Activated CD8-positive, alpha-beta T cell treated with anti-CD3 and anti-CD28 coated beads, Interleukin-2, amount 10 ng/mL, durations not matched to agents 7 days and 5 days (primary cell): Measurements from ENCODE around the gene ASMTL. TPM values are rescaled to one million over a fixed set of nuclear protein-coding genes. Genes with fewer than 3 reads are reported as not detected.
A peak's percentile ranks its signal among the peaks of the same experiment; 100 is the strongest.
"Not testable (repeated sequence)": the region's sequence is repeated elsewhere in the genome, so short reads cannot be mapped to it uniquely, and the experiment has no call there.

Experiments
- ATAC-seq: fragments of 150-1000 bp; cut with Tn5 transposase; one replicate; pipeline ENCODE4 v1.10.0; 2021; ENCODE audit warnings: moderate library complexity
- CTCF ChIA-PET: fragments of 350-600 bp; sonication (Branson Sonifier 250); formaldehyde crosslinking; loops from one replicate; lab custom pipeline; 2021; ENCODE audit warnings: antibody characterized with exemption; lab: Charles Lee
- POLR2A ChIA-PET: fragments of 350-600 bp; sonication (Branson Sonifier 250); formaldehyde crosslinking; loops from one replicate; lab custom pipeline; 2021; ENCODE audit warnings: antibody characterized with exemption; lab: Charles Lee
- DNase-seq: peaks from one replicate; pipeline ENCODE4 v3.0.0-alpha.2; 2020
- H3K27ac Mint-ChIP-seq: one replicate; pipeline ENCODE4 v1.8.0; 2021; ENCODE audit warnings: mild to moderate bottlenecking, mixed read lengths
- H3K27me3 Mint-ChIP-seq: one replicate; pipeline ENCODE4 v1.8.0; 2021; ENCODE audit warnings: low read depth, mixed read lengths
- H3K36me3 Mint-ChIP-seq: one replicate; pipeline ENCODE4 v1.8.0; 2021; ENCODE audit warnings: low read depth, mixed read lengths
- H3K4me1 Mint-ChIP-seq: one replicate; pipeline ENCODE4 v1.8.0; 2021; ENCODE audit warnings: low read depth, mixed read lengths
- H3K4me3 Mint-ChIP-seq: one replicate; pipeline ENCODE4 v1.8.0; 2021; ENCODE audit warnings: mild to moderate bottlenecking, mixed read lengths
- H3K9me3 Mint-ChIP-seq: one replicate; pipeline ENCODE4 v1.8.0; 2022; ENCODE audit warnings: mixed read lengths; ENCODE audit not compliant: insufficient read depth
- total RNA-seq, 2 experiments: library from RNA; stranded (reverse); gene quantifications; one replicate each; pipeline ENCODE4 v1.2.3, GENCODE V29; 2021

Gene ASMTL
- total RNA-seq, 2 experiments from 2014 or later, result 45.3 to 45.9 TPM

DNA sequence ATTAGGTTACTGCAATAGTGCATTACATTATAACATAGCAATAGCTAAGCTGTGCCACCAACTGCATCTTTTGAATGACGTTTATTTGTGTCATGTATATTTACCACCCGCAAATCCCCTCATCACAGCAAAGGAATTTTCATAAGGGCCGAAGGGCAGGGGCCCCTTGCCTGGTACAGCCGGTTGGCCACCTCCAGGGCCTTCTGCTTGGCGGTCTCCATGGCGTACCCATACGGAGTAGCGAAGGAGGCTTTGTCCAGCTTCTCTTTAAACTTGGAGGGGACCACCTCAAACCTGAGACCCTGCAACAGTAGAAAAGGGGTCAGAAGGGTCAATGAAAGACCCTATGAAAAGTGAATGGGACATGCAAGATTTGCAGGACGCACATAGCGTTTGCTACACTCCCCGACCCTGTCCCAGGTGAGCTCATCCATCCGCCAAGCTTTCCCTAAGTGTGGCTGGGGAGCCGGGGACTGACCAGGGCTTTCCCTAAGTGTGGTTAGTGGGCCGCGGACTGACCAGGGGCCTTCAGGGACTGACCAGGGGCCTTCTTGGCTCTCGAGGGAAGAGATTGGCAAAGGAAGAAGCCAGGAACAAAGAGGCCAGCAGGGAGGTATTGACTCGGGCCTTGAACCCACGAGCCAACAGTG is 10.6 kb downstream of the ASMTL start:
- no peak for ATAC-seq
- H3K4me1 Mint-ChIP-seq, result peaks cover 5% of the 10 kb centered on the region
- CTCF ChIA-PET, result no interaction called here
- H3K27me3 Mint-ChIP-seq, result no peaks in the 10 kb centered on the region
- POLR2A ChIA-PET, result no interaction called here
- DNase-seq, result peak; percentile 12
- peaks cover 26% of the 10 kb centered on the region for H3K9me3 Mint-ChIP-seq
- H3K27ac Mint-ChIP-seq, result no peak overlapping the region
- no peak overlapping the region for H3K4me3 Mint-ChIP-seq
- H3K36me3 Mint-ChIP-seq, result peaks cover 71% of the 10 kb centered on the region

DNA sequence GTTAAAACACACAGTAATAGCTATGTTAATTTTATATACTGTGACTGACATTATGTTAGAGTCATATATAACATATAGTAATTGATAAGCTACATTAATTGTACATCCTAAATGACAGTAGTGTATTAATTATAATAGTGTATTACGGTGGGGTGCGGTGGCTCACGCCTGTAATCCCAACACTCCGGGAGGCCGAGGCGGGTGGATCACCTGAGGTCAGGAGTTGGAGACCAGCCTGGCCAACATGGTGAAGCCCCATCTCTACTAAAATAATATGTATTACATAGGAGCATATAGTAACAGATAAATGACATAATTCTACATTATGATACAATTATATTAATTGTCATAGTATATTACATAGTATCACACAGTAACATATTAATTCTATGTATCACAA is 12.2 kb downstream of the ASMTL start:
- Mint-ChIP-seq H3K4me1 (no peaks in the 10 kb centered on the region), H3K27me3 (no peaks in the 10 kb centered on the region), H3K36me3 (peaks cover 72% of the 10 kb centered on the region), H3K9me3 (peaks cover 20% of the 10 kb centered on the region), H3K27ac (no peak overlapping the region), H3K4me3 (no peak overlapping the region)
- ATAC-seq (no peak), DNase-seq (no peak)
- POLR2A ChIA-PET, result no interaction called here
- CTCF ChIA-PET, result no interaction called here

DNA sequence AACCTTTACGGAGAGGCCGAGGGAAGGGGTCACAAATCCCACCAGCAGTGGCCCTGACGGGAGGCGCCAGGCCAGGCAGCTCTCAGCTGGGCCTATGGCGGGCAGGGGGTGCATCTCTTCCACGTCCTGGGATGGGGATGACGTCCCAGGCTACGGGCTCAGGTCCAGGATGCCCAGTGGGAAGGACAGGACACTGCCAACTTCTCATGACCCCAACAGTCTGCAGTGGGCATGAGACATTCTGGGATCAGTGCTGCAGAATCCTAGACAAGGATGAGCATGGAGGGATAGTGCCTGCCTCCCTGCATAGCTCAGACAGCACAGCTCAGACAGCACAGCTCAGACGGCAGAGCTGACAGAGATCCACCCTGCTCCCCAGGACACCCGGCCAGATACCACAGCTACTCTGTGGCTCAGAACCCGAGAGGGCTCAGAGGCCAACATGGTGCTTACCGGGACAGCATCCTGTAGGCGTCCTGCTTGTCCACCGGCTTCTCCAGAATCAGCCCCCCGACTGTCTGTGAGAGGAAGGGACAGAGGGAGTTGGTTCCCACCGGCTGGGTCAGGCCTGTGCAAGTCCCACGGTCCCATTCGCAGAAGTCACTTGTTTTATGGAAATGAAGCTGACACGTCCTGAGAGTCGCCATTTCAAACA is 17.3 kb downstream of the ASMTL start:
- POLR2A ChIA-PET, result no interaction called here
- no peaks in the 10 kb centered on the region for H3K9me3 Mint-ChIP-seq
- H3K27me3 Mint-ChIP-seq, result no peaks in the 10 kb centered on the region
- H3K36me3 Mint-ChIP-seq, result peaks cover 54% of the 10 kb centered on the region
- no peak overlapping the region for H3K4me3 Mint-ChIP-seq
- DNase-seq, result peak; percentile 19
- no peak overlapping the region for H3K27ac Mint-ChIP-seq
- CTCF ChIA-PET, result no interaction called here
- ATAC-seq, result no peak
- no peaks in the 10 kb centered on the region for H3K4me1 Mint-ChIP-seq

DNA sequence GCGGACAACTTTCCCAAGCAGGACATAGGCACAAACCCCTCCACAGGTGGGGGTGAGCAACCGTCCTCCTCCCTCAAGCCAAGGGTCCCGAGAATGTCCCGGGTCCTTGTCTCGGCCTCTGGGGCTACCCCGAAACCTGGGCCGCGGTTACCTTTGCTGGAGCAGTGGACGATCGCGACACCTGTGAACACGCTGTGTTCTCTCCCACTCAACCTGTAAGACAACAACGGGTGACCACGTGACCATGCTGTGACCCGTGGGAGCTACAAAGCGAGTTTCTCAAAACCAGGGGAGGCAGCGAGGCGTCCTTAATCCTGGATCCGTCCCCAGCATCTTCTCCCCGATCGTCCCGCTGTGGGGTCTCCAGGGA is 17.9 kb downstream of the ASMTL start:
- Mint-ChIP-seq H3K27me3 (no peaks in the 10 kb centered on the region), H3K9me3 (no peaks in the 10 kb centered on the region), H3K4me3 (no peak overlapping the region), H3K36me3 (peaks cover 56% of the 10 kb centered on the region), H3K27ac (no peak overlapping the region), H3K4me1 (no peaks in the 10 kb centered on the region)
- ChIA-PET CTCF (no interaction called here), POLR2A (no interaction called here)
- ATAC-seq (no peak), DNase-seq (no peak)

DNA sequence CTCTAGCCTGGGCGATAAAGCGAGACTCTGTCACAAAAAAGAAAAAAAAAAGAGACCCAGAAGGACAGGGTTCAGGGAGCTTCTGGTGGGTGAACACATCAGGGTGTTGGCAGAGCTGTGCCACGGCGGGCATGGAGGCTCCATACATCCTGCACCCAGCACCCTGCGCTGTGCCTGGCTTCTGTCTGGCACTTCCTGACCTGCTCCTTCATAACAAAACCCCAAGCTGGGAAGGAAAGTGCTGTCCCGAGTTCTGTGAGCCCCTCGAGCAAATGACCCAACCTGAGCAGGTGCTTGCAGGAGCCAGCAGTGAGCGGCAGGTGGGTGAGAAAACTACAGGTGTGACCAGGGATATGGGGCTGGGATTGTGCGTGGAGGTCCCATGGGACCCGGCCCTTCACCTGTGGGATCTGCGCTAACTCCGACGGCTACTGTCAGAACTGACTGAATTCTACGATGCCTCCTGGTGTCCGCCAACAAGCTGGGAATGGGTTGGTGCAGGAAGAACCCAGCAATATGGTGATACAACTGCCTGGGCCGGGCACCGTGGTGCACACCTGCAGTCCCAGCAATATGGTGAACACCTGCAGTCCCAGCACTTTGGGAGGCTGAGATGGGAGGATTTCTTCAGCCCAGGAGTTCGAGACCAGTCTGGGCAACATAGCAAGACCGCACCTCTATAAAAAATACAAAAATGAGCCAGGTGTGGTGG is 18.9 kb downstream of the ASMTL start:
- POLR2A ChIA-PET, result no interaction called here
- Mint-ChIP-seq H3K27me3 (no peaks in the 10 kb centered on the region), H3K4me3 (no peak overlapping the region), H3K9me3 (no peaks in the 10 kb centered on the region), H3K27ac (no peak overlapping the region), H3K36me3 (peaks cover 46% of the 10 kb centered on the region), H3K4me1 (no peaks in the 10 kb centered on the region)
- ATAC-seq (no peak), DNase-seq (no peak)
- CTCF ChIA-PET, result no interaction called here

DNA sequence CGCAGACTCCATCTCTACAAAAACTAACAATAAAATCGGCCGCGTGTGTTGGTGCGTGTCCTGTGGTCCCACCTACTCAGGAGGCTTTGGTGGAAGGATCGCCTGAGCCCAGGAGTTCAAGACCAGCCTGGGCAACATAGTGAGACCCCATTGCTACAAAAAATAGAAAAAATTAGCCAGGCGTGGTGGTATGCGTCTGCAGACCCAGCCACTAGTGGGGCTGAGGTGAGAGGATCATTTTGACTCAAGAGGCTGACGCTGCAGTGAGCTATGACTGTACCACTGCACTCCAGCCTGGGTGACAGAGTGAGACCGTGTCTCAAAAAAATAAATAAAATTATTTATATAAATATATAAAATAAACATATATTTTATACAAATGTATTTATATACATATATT is 22.3 kb downstream of the ASMTL start:
- Mint-ChIP-seq H3K27me3 (no peaks in the 10 kb centered on the region), H3K9me3 (no peaks in the 10 kb centered on the region), H3K4me3 (no peak overlapping the region), H3K27ac (no peak overlapping the region), H3K36me3 (peaks cover 39% of the 10 kb centered on the region), H3K4me1 (no peaks in the 10 kb centered on the region)
- ATAC-seq (peak; percentile 24), DNase-seq (no peak)
- POLR2A ChIA-PET, result no interaction called here
- CTCF ChIA-PET, result no interaction called here

DNA sequence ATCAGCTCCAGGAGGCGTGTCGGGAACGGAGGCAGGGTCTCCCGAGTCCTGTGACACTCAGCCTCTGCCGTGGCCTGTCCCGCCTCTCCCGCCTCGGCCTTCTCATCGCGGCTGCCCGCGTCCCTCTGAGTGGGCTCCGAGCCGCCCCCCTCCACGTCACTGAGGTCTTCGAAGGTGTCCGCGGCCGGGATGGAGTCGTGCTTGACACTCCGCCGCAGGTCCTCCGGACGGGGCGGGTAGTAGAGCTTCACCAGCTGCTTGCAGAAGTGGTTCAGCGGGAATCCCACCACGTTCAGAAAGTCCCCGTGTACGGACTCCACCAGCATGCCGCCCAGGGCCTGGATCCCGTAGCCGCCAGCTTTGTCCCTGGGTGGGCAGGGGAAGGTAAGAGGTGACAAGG is 25.0 kb downstream of the ASMTL start:
- Mint-ChIP-seq H3K9me3 (no peaks in the 10 kb centered on the region), H3K27ac (no peak overlapping the region), H3K4me1 (no peaks in the 10 kb centered on the region), H3K27me3 (no peaks in the 10 kb centered on the region), H3K4me3 (no peak overlapping the region), H3K36me3 (peaks cover 57% of the 10 kb centered on the region)
- ATAC-seq (no peak), DNase-seq (no peak)
- ChIA-PET POLR2A (no interaction called here), CTCF (no interaction called here)

DNA sequence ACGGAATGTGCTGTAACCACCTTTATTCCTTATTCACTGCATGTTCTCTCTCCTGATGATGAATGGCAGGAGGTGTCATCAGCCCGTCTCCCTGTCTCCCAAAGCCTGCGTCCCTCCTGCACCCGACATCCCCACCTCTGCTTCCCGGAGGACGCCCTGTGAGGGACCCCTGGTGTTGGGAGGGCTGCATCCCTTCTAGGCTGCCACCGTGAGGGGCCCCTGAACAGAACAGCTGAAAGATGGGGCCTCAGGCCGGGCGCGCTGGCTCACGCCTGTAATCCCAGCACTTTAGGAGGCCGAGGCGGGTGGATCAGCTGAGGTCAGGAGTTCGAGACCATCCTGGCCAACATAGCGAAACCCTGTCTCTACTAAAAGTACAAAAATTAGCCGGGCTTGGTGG is 26.4 kb downstream of the ASMTL start:
- POLR2A ChIA-PET, DNase-seq: not testable (repeated sequence)

DNA sequence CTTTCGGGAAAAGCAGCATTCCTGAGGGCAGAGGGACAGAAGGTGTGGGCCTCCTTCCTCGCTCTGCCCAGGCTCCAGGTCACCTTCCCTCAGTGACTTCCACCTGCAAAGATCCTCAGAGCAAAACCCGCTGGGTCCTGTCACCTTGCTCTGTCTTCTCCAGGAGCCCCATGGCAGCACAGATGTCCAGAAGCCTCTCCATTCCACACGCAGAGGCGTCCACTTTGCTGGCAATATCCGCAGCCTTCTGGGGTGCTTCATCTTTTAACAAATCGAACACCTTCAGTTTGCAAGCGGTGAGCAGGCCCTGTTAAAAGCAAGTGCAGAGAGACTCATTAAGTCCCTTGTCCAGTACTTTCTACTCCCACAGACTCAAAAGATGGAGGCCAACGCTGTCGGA is 27.3 kb downstream of the ASMTL start:
- Mint-ChIP-seq H3K4me1 (no peaks in the 10 kb centered on the region), H3K27ac (no peak overlapping the region), H3K9me3 (peaks cover 6% of the 10 kb centered on the region), H3K27me3 (no peaks in the 10 kb centered on the region), H3K4me3 (no peak overlapping the region), H3K36me3 (peaks cover 70% of the 10 kb centered on the region)
- CTCF ChIA-PET, result no interaction called here
- ATAC-seq, result no peak
- POLR2A ChIA-PET, result no interaction called here
- no peak for DNase-seq

More for the DNA sequence above, 26.4 kb downstream of the ASMTL start:
- H3K36me3 Mint-ChIP-seq, result peaks cover 64% of the 10 kb centered on the region
- H3K9me3 Mint-ChIP-seq, ATAC-seq, H3K4me1 Mint-ChIP-seq, H3K27ac Mint-ChIP-seq, H3K4me3 Mint-ChIP-seq, H3K27me3 Mint-ChIP-seq, CTCF ChIA-PET: not testable (repeated sequence)

DNA sequence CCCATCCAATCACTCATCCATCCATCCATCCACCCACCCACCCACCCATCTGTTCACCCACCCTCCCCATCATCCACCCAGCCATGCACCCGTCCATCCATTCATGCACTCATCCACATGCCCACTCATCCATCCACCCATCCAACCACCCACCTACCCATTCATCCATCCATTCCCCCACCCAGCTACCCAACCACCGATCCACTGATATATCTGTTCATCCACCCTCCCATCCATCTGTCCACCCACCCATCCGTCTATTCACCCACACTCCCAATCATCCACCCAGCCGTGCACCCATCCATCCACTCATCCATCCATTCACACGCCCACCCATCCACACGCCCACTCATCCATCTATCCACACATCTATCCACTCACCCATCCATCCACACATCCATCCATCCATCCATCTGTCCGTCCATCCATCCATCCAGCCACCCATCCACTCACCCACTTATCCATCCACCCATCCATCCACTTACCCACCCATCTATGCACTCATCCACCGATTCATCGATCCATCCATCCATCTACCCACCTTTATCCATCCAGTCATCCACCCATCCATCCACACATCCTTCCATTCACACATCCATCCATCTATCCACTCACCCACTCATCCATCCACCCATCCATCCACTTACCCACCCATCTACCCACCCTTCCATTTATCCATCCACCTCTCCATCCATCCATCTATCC is 28.4 kb downstream of the ASMTL start:
- Mint-ChIP-seq H3K36me3 (peaks cover 74% of the 10 kb centered on the region), H3K4me1 (no peaks in the 10 kb centered on the region), H3K27me3 (no peaks in the 10 kb centered on the region), H3K4me3 (no peak overlapping the region), H3K27ac (no peak overlapping the region), H3K9me3 (peaks cover 6% of the 10 kb centered on the region)
- no peak for DNase-seq
- CTCF ChIA-PET, result no interaction called here
- ATAC-seq, result no peak
- POLR2A ChIA-PET, result no interaction called here

DNA sequence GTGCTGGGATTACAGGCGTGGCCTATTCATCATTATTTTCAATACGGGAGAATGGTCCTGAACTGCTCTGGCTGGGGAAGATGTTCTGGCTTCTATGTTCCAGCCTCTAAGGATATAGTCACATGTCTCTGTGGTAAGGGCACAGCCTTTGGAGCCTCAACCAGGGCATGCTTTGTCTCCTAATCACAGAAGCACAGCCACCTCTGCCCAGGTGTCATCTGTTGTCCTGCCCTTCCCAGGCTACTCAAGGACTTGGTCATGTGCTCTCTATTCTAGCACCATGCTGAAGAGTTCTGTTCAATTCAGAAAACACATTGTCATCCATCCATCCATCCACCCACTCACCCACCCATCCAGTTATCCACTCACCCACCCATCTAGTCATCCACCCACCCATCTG is 29.5 kb downstream of the ASMTL start:
- ChIA-PET POLR2A (no interaction called here), CTCF (no interaction called here)
- H3K9me3 Mint-ChIP-seq, result peaks cover 6% of the 10 kb centered on the region
- H3K4me3 Mint-ChIP-seq, result no peak overlapping the region
- DNase-seq (no peak), ATAC-seq (no peak)
- H3K4me1 Mint-ChIP-seq, result no peaks in the 10 kb centered on the region
- no peak overlapping the region for H3K27ac Mint-ChIP-seq
- peaks cover 76% of the 10 kb centered on the region for H3K36me3 Mint-ChIP-seq
- no peaks in the 10 kb centered on the region for H3K27me3 Mint-ChIP-seq

DNA sequence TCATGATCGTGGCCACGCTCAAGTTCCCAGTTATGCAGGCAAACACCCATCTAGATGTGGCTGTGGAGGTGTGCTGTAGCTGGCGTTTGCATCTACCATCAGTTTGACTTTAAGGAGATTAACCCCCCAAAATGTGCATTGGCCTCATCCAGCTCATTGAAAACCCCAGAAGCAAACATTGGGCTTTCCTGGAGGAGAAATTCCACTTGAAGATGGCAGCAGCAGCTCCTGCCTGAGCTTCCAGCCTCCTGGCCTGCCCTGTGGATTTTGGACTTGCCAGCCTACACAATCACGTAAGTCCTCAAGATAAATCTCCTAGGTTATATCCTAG is 30.6 kb downstream of the ASMTL start:
- no peak for ATAC-seq

More for the DNA sequence above, 30.6 kb downstream of the ASMTL start:
- H3K36me3 Mint-ChIP-seq, result peaks cover 71% of the 10 kb centered on the region
- H3K27ac Mint-ChIP-seq, result no peak overlapping the region
- POLR2A ChIA-PET, result no interaction called here
- H3K4me3 Mint-ChIP-seq, result no peak overlapping the region
- no peak for DNase-seq
- no peaks in the 10 kb centered on the region for H3K27me3 Mint-ChIP-seq
- CTCF ChIA-PET, result no interaction called here
- no peaks in the 10 kb centered on the region for H3K4me1 Mint-ChIP-seq
- H3K9me3 Mint-ChIP-seq, result peaks cover 6% of the 10 kb centered on the region
